HG02678 (cell line): ENCODE measurements around the gene WNK1.
A peak's percentile ranks its signal among the peaks of the same experiment; 100 is the strongest.

Experiments
- ATAC-seq: cut with Tn5 transposase; IDR thresholded peaks from one replicate; pipeline ENCODE4 v1.9.1; 2021; ENCODE audit warnings: mild to moderate bottlenecking, moderate library complexity; ENCODE audit not compliant: unreplicated experiment

Gene WNK1

DNA sequence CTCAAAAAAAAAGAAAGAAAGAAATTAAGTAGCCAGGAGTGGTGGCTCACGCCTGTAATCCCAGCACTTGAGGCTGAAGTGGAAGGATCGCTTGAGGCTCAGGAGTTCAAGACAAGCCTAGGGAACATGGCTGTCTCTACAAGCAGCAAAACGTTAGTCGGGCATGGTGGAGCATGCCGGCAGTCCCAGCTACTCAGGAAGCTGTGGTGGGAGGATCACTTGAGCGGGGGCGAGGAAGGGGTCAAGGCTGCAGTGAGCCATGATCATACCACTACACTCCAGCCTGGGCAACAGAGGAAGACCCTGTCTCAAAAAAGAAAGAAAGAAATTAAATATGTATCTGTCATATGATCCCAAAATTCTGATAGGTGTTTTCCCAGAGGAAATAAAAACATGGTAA, 191.8 kb downstream of the WNK1 start:
- ATAC-seq: no peak

DNA sequence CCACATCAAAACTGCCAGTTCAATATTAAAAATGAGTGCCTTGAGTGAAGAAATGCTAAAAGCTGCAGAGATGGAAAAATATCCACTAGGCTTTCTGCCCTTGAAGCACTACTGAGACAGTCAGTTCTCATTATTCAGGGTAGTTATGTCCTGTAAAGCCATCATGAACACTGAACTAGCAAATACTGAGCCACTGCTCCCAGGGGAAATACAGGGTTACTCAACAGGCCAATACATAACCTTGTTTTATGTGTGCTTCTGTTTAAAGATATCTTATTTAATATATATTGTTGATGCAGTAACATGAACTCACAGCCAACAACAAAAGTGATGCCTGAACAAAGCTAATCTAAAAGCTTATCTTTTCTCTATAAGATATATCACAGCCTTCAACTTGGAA, 193.8 kb downstream of the WNK1 start:
- ATAC-seq: no peak

DNA sequence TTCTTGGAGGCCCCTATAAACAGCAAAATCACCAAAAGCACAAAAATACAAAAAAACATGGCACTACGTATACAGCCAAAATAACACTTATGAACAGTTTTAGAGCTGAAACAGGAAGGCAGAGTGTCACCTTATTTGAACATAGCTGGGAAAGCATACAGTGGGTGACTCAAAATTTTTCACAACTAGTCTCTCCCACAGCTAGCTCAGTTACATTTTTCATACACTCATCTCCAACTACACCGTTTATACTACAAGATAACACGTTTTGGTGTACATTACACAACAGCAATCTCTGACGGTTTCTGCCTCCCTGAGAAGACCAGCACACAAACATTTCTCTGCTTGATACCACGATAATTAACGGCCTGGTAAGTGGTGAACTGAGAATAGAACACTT, 194.3 kb downstream of the WNK1 start:
- ATAC-seq: no peak

DNA sequence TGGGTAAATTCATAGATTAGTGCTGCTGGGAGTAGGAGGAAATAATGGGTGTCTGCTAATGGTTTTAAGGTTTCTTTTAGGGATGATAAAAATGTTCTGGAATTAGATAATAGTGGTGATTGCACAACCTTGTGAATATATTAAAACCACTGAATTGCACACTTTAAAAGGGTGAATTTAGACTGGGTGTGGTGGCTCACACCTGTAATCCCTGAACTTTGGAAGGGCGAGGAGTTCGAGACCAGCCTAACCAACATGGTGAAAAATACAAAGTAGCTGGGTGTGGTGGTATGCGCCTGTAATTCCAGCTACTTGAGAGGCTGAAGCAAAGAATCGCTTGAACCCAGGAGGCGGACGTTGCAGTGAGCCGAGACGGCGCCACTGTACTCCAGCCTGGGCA, 195.9 kb downstream of the WNK1 start:
- ATAC-seq: no peak

DNA sequence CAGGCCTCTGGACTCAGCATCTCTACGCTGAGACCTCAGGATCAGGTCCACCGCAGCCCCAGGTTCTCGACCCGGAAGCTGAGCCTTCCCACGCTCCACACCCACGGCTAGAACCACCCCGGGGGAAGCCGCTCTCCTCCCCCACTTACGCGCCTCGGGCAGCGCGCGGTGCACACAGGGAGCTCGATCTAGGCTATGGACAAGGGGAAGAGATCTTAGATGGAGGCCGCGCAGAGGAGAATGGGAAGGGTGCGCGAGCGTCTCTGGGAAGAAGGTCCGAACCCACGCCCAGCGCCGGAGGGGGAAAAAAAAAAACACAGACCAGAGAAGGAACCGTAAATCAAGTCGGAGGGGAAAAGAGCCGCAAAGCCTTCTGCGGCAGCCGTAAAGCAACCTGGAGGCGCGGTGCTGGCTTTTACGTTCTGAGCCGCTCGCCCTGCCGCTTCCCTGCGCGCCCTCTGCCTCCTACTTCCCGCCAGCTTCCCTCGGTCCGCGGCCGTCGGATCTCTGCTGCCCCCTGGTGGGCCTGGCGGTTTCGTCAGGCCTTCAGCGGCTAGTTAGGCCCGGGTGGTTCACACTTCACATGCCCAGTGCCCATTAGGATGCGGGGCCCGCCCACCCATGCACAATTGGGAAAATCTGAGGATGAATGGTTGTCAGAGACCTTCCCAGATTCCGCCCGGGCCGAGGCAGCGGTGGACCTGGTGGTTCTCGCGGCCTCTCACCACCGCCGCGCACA, 197.2 kb downstream of the WNK1 start, which contains the start of gene RAD52:
Gene RAD52, minus strand, starts transcription at position 242 of the 739 bp plus-strand sequence. CDS start 16,636 bp downstream, outside the sequence.
- ATAC-seq: peak; percentile 86

DNA sequence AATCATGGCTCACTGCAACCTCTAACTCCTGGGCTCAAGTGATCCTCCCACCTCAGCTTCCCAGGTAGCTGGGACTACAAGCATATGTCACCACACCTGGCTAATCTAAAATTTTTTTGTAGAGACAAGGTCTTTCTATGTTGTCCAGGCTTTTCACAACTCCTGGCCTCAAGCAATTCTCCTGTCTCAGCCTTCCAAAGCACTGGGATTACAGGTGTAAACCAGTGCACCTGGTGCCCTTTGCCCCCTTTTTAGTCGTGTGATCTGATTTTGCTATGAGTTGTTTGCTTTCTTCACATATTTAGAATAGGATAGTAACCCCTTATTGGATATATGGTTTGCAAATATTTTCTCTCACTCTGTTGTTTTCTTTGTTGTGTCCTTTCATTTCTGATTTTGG, 198.8 kb downstream of the WNK1 start:
- no peak for ATAC-seq

DNA sequence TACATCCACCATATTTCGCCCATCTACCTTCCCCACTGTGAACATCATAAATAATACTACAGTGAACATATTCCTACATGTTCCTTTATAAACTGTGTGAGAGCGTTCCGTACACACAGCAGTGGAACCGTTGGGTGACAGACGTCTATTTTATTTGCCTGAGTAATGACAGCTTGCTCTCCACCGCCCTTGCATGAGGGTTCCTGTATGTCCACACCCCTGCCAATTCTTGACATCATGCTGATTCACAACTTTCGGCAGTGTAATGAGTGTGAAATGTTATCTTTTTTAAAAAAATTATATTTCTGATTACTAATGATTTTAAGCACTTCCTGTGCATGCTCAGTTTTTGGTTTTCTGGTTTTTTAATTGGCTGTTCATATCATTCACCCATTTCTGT, 201.4 kb downstream of the WNK1 start:
- no peak for ATAC-seq

DNA sequence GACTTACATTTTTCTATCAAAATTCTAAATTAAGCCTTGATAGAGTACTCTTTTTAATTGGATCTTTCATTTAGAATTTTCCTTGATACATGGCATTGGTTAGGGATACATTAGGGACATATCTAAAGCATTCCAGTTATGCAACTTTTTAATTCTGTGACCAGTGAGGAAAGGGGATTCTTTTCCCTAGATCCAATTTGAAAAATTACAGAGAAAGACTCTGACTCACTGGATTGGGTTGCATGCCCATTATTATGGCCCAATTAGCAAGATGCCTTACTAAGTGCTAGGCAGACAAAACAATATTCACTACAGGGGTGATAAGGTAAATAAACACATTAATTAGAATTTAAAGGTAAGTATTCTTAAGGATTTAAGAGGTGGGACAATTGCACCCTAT, 202.4 kb downstream of the WNK1 start:
- ATAC-seq: no peak

DNA sequence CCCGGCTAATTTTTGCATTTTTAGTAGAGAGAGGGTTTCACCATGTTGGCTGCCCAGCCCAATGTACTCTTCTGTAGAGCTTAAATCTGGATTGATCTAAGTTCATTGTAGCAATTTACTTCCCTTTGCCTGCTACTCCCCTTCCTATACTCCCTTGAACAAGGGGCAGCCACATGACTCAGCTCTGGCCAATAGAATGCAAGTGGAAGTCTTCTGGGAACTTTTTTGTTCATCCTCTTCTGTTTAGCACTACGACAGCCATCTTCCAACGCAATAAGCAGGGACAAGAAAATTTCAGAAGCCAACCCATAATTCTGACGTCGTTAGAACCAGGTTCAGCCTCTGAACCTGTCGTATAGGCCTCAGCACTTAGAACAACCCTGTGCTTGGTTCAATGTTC, 203.6 kb downstream of the WNK1 start:
- ATAC-seq: no peak

DNA sequence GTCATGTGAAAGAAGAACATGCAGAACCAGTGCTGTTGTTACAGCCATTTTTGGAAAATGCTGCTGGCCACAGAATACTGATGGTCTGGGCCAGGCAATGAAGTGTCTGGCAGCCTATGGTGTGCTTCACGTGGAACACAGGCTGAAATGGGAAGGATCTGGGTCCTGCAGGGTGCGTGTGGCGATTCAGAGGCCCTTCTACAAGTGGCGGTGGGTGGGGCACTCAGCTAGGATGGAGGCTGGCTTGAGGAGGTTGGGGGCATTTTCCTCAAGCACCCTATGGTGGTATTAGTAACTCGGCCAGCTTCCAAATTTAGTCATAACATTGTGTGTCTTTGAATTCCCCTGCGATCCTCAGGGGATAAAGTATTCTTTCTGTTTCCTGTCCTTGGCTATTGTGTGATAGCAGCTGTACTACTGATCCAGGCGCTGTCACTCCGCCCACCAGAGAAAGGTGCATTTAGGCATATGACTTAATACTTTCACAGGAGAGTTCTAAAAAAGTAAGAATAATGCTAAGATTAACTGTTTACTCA, 206.3 kb downstream of the WNK1 start:
- ATAC-seq: peak; percentile 61
